Muscle layer of colon (tissue), 2 donors: Measurements from ENCODE around the gene C10orf90.

Experiments used
- H3K27ac ChIP-seq: one replicate; pipeline ENCODE4 v1.7.0; 2013; ENCODE audit warnings: low read depth, mild to moderate bottlenecking, low read length, moderate library complexity
- H3K27me3 ChIP-seq, 2 donors: one replicate each; pipeline ENCODE4 v1.7.0; 2013; ENCODE audit warnings: low read length in 2 of 2, mild to moderate bottlenecking in 2 of 2; ENCODE audit not compliant: insufficient read depth in 2 of 2, control insufficient read depth in 1 of 2
- H3K36me3 ChIP-seq: one replicate; pipeline ENCODE4 v1.7.0; 2013; ENCODE audit warnings: mild to moderate bottlenecking, low read length; ENCODE audit not compliant: insufficient read depth
- H3K4me1 ChIP-seq: one replicate; pipeline ENCODE4 v1.7.0; 2013; ENCODE audit warnings: mild to moderate bottlenecking, low read length; ENCODE audit not compliant: insufficient read depth
- H3K4me3 ChIP-seq, 2 donors: one replicate each; pipeline ENCODE4 v1.7.0; 2013; ENCODE audit warnings: low read length in 2 of 2, low read depth in 1 of 2, mild to moderate bottlenecking in 1 of 2, moderate library complexity in 1 of 2
- H3K9ac ChIP-seq: one replicate; pipeline ENCODE4 v1.7.0; 2013; ENCODE audit warnings: low read length
- H3K9me3 ChIP-seq: one replicate; pipeline ENCODE4 v1.7.0; 2013; ENCODE audit warnings: mild to moderate bottlenecking, low read length
- donor health status: abdominal sarcoma.
- donor health status: Adenocarcinoma of cecum.

The C10orf90 gene

DNA sequence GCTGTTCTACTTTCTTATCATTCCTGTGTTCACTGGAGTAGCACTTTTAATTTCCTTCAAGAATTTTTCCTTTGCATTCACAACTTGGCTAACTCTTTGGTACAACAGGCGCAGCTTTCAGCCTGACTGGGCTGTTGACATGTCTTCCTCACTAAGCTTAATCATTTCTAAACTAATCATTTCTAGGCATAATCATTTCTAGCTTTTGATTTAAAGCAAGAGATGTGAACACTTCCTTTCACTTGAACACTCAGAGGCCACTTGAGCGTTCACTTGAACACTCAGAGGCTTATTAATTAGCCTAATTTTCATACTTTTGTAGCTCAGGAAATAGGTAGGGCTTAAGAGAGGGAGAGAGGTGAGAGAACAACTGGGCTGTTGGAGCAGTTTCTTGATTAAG, 15.9 kb downstream of the C10orf90 start:
- Histone ChIP-seq H3K4me3 (no peak overlapping the region), H3K9me3 (no peaks in the 10 kb centered on the region), H3K9ac (no peak overlapping the region), H3K27ac (no peak overlapping the region), H3K4me1 (no peaks in the 10 kb centered on the region), H3K36me3 (no peaks in the 10 kb centered on the region), H3K27me3 (no peaks in the 10 kb centered on the region)

- H3K27ac ChIP-seq: no peak overlapping the region
- H3K4me1 ChIP-seq: no peaks in the 10 kb centered on the region
- no peaks in the 10 kb centered on the region for H3K9me3 ChIP-seq
- H3K9ac ChIP-seq: no peak overlapping the region
- H3K4me3 ChIP-seq: no peak overlapping the region
- no peaks in the 10 kb centered on the region for H3K36me3 ChIP-seq
- H3K27me3 ChIP-seq: no peaks in the 10 kb centered on the region
Observed at GRCh38 chr10:126651467-126651866, 19.0 kb downstream of the C10orf90 start.

DNA sequence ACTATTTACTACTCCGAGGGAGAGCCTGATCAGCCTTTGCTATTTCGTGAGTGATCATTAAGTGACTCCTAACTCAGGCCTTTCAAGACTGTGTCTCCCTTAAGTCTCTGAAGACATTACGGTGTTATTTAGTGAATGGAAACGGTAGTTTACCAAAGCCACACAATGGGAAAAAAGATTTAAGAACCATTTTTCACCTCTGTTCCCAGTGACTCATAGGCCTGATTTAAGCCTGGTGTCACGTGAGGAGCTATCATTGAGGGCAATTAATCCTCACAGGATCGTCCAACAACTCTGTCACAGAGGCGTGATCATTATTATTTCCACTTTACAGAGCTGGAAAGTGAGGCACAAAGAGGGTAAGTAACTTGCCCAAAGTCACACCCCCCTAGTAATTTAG, 20.3 kb downstream of the C10orf90 start:
- Histone ChIP-seq H3K9me3 (no peaks in the 10 kb centered on the region), H3K27me3 (no peaks in the 10 kb centered on the region), H3K4me3 (no peak overlapping the region), H3K27ac (no peak overlapping the region), H3K9ac (no peak overlapping the region), H3K4me1 (no peaks in the 10 kb centered on the region), H3K36me3 (no peaks in the 10 kb centered on the region)

DNA sequence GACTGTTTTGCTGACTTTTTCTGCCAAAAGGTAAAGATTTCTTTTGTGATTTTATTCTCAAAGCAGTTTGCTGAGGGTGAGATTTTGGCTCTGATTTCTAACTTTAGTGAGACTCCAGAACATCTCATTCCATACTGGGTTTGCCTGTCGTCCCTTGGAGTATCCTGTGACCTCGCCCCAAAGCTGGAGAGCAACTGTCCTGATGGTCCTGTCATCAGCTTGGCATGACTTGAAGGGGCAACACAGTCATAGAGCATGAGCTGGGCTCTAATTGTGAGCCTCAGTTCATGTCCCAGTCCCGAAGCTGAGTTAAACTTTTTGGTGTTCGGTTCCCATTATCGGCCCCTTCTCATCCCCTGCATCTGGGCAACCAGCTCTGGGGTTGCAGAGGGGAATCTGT, 23.4 kb downstream of the C10orf90 start:
- H3K4me3 ChIP-seq: no peak overlapping the region
- H3K9me3 ChIP-seq: no peaks in the 10 kb centered on the region
- H3K27ac ChIP-seq: no peak overlapping the region
- H3K27me3 ChIP-seq: no peaks in the 10 kb centered on the region
- no peaks in the 10 kb centered on the region for H3K36me3 ChIP-seq
- no peaks in the 10 kb centered on the region for H3K4me1 ChIP-seq
- no peak overlapping the region for H3K9ac ChIP-seq

- H3K36me3 ChIP-seq: no peaks in the 10 kb centered on the region
- no peak overlapping the region for H3K4me3 ChIP-seq
- no peaks in the 10 kb centered on the region for H3K4me1 ChIP-seq
- H3K9ac ChIP-seq: no peak overlapping the region
- no peaks in the 10 kb centered on the region for H3K9me3 ChIP-seq
- H3K27me3 ChIP-seq: no peaks in the 10 kb centered on the region
- no peak overlapping the region for H3K27ac ChIP-seq
Observed at GRCh38 chr10:126646110-126646509, 24.4 kb downstream of the C10orf90 start.

GRCh38 chr10:126640401-126640800, 30.1 kb downstream of the C10orf90 start:
- Histone ChIP-seq H3K27me3 (no peaks in the 10 kb centered on the region), H3K9ac (no peak overlapping the region), H3K36me3 (no peaks in the 10 kb centered on the region)

GRCh38 chr10:126639084-126639483, 31.4 kb downstream of the C10orf90 start:
- no peaks in the 10 kb centered on the region for H3K36me3 ChIP-seq
- H3K4me3 ChIP-seq: no peak overlapping the region
- H3K27ac ChIP-seq: no peak overlapping the region
- H3K9ac ChIP-seq: no peak overlapping the region
- H3K27me3 ChIP-seq: no peaks in the 10 kb centered on the region
- H3K4me1 ChIP-seq: no peaks in the 10 kb centered on the region
- H3K9me3 ChIP-seq: no peaks in the 10 kb centered on the region

More at GRCh38 chr10:126640401-126640800, 30.1 kb downstream of the C10orf90 start:
- Histone ChIP-seq H3K9me3 (no peaks in the 10 kb centered on the region), H3K4me3 (no peak overlapping the region), H3K4me1 (no peaks in the 10 kb centered on the region), H3K27ac (no peak overlapping the region)

DNA sequence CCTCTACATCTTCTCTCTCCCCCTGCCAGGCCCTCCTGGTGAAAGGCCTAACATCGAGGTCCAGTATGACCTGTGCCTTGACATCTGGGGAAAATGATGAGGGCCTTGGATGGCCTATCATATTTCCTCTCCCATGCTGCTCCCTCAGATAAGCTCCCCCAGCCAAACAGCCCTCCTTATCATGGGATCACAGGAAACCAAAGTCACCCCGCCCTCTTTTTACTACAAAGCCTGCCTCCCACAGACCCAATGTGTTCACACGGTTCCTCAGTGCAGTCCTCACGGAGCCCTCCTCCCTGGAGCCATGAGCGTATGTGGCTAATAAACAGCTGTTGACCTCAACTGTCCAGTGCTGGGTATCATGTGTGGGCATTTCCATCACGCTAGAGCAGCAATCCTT, 32.0 kb downstream of the C10orf90 start:
- no peak overlapping the region for H3K27ac ChIP-seq
- H3K36me3 ChIP-seq: no peaks in the 10 kb centered on the region
- no peak overlapping the region for H3K9ac ChIP-seq
- H3K27me3 ChIP-seq: no peaks in the 10 kb centered on the region
- H3K4me3 ChIP-seq: no peak overlapping the region
- no peaks in the 10 kb centered on the region for H3K9me3 ChIP-seq
- H3K4me1 ChIP-seq: no peaks in the 10 kb centered on the region

DNA sequence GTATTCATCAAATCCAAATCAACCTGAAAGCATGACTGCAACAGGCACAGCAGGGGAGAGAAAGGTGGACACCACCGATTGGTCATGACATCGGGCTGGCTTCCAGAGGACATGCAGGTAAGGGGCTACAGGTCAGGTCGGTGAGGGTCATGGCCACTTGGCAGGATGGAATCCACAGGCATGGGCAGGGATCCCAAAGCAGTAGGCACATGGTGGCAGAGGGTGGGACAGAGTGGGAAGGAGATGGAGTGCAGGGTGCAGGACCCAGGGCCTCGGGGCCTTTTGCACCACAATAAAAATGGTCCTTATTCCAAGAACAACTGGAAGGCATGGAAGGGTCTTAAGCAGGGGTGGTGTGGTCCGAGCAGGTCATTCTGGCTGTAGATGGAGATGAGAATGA, 33.0 kb downstream of the C10orf90 start:
- Histone ChIP-seq H3K4me1 (no peaks in the 10 kb centered on the region), H3K9me3 (no peaks in the 10 kb centered on the region), H3K4me3 (no peak overlapping the region), H3K27me3 (no peaks in the 10 kb centered on the region), H3K9ac (no peak overlapping the region), H3K36me3 (no peaks in the 10 kb centered on the region), H3K27ac (no peak overlapping the region)

DNA sequence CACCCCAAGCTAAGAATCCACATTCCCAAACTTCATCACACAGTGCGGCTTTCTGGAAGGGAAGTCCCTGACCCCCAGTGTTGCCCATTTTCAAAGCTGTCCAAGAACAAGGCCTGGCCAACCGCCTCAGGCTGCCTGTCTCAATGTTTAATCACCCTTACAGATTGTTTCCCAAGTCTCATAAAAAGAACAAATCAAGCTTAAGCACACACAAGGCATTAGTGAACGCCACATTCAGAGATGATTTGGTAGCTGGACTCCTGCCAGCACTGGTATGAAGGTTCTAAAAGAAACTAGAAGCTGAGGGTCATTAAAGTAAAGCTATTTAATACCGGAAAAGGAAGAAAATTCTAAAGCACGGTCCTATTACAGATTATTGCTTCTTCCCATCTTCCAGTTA, 35.6 kb downstream of the C10orf90 start:
- no peaks in the 10 kb centered on the region for H3K36me3 ChIP-seq
- H3K9me3 ChIP-seq: no peaks in the 10 kb centered on the region
- no peak overlapping the region for H3K4me3 ChIP-seq
- H3K4me1 ChIP-seq: no peaks in the 10 kb centered on the region
- H3K9ac ChIP-seq: no peak overlapping the region
- H3K27me3 ChIP-seq: no peaks in the 10 kb centered on the region
- H3K27ac ChIP-seq: no peak overlapping the region

DNA sequence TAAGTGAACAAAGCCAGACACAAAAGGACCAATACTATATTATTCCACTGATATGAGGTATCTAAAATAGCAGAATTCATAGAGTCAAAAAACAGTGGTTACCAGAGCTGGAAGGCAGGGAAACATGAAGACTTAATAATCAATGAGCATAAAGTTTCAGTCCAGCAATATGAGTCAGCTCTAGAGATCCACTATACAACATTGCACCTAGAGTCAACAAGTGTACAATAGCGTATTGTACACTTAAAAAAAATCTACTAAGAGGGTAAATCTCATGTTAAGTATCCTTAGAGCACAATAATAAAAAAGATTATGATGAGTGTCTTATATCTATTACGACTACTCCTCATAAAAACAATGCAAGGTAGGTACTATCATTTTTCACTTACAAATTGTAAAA, 36.1 kb downstream of the C10orf90 start:
- H3K9ac ChIP-seq: no peak overlapping the region
- H3K36me3 ChIP-seq: no peaks in the 10 kb centered on the region
- H3K27ac ChIP-seq: no peak overlapping the region

GRCh38 chr10:126632705-126633104, 37.8 kb downstream of the C10orf90 start:
- H3K4me3 ChIP-seq: no peak overlapping the region
- no peaks in the 10 kb centered on the region for H3K9me3 ChIP-seq
- H3K4me1 ChIP-seq: no peaks in the 10 kb centered on the region
- H3K27ac ChIP-seq: no peak overlapping the region
- H3K36me3 ChIP-seq: no peaks in the 10 kb centered on the region
- H3K9ac ChIP-seq: no peak overlapping the region
- no peaks in the 10 kb centered on the region for H3K27me3 ChIP-seq

More for the DNA sequence above, 36.1 kb downstream of the C10orf90 start:
- H3K9me3 ChIP-seq: no peaks in the 10 kb centered on the region
- H3K27me3 ChIP-seq: no peaks in the 10 kb centered on the region
- H3K4me3 ChIP-seq: no peak overlapping the region
- H3K4me1 ChIP-seq: no peaks in the 10 kb centered on the region
